H1 (cell line): Measurements from ENCODE around the gene KCTD15.
A peak's percentile ranks its signal among the peaks of the same experiment; 100 is the strongest.

Experiments
- BRCA1 ChIP-seq: IDR thresholded peaks from 2 replicates; pipeline ENCODE4 v1.6.1; 2012; ENCODE audit warnings: low read depth, low read length, improper control_type of control experiment
- CEBPB ChIP-seq: IDR thresholded peaks from 2 replicates; pipeline ENCODE4 v1.6.1; 2012; ENCODE audit warnings: low read depth, low read length
- CHD2 ChIP-seq: IDR thresholded peaks from 2 replicates; pipeline ENCODE4 v1.6.1; 2012; ENCODE audit warnings: low read length, improper control_type of control experiment
- EP300 ChIP-seq, 2 experiments: IDR thresholded peaks; 1 replicate in 1 of 2; 2 replicates in 1 of 2; pipeline ENCODE4 v1.6.1; 2011 to 2012; ENCODE audit warnings: low read depth in 2 of 2, low read length in 2 of 2, mild to moderate bottlenecking in 2 of 2, borderline replicate concordance in 1 of 2, inconsistent platforms in 1 of 2, moderate library complexity in 1 of 2
- KDM5A ChIP-seq: fragments of 200-600 bp; IDR thresholded peaks from 2 replicates; pipeline ENCODE4 v1.7.1; 2012; ENCODE audit warnings: mild to moderate bottlenecking, low read length, inconsistent platforms, mixed read lengths
- POLR2A ChIP-seq, 2 experiments: IDR thresholded peaks; 1 replicate in 1 of 2; 2 replicates in 1 of 2; pipeline ENCODE4 v1.6.1; 2011; ENCODE audit warnings: low read depth in 2 of 2, low read length in 2 of 2, mild to moderate bottlenecking in 2 of 2; ENCODE audit errors: control extremely low read depth in 1 of 2
- POLR2AphosphoS5 ChIP-seq: IDR thresholded peaks from 2 replicates; pipeline ENCODE4 v1.6.1; 2011; ENCODE audit warnings: low read depth, low read length
- POU5F1 ChIP-seq: IDR thresholded peaks from 2 replicates; pipeline ENCODE4 v1.6.1; 2011; ENCODE audit warnings: low read depth, mild to moderate bottlenecking, low read length, moderate library complexity
- SIN3A ChIP-seq, 2 experiments: IDR thresholded peaks in 1 of 2; conservative IDR thresholded peaks in 1 of 2; 2 replicates each; pipeline ENCODE4 v1.6.1; 2011 to 2012; ENCODE audit warnings: low read length in 2 of 2, improper control_type of control experiment in 1 of 2, low read depth in 1 of 2, mild to moderate bottlenecking in 1 of 2
- SP2 ChIP-seq: IDR thresholded peaks from 2 replicates; pipeline ENCODE4 v1.6.1; 2012; ENCODE audit warnings: mild to moderate bottlenecking, low read length, inconsistent platforms
- TEAD4 ChIP-seq: IDR thresholded peaks from 2 replicates; pipeline ENCODE4 v1.6.1; 2012; ENCODE audit warnings: low read depth, low read length, inconsistent platforms, mixed read lengths
- ZNF274 ChIP-seq: IDR thresholded peaks from 2 replicates; pipeline ENCODE4 v1.7.0; 2012; ENCODE audit warnings: low read length, borderline replicate concordance; ENCODE audit errors: extremely low read depth
- TF ChIP-seq, protein P1 (sequence below): IDR thresholded peaks from 2 replicates; pipeline ENCODE4 v1.6.1; 2011; ENCODE audit warnings: low read length, improper control_type of control experiment
- TF ChIP-seq, protein P2 (sequence below), 3 experiments: IDR thresholded peaks; 1 replicate in 2 of 3; 2 replicates in 1 of 3; pipeline versions ENCODE4 v1.5.1 to v1.6.1; 2011; ENCODE audit warnings: low read length in 3 of 3, mild to moderate bottlenecking in 3 of 3, inconsistent platforms in 2 of 3, low read depth in 1 of 3, moderate library complexity in 1 of 3; ENCODE audit not compliant: insufficient read depth in 1 of 3; ENCODE audit errors: control extremely low read depth in 1 of 3

DNA sequence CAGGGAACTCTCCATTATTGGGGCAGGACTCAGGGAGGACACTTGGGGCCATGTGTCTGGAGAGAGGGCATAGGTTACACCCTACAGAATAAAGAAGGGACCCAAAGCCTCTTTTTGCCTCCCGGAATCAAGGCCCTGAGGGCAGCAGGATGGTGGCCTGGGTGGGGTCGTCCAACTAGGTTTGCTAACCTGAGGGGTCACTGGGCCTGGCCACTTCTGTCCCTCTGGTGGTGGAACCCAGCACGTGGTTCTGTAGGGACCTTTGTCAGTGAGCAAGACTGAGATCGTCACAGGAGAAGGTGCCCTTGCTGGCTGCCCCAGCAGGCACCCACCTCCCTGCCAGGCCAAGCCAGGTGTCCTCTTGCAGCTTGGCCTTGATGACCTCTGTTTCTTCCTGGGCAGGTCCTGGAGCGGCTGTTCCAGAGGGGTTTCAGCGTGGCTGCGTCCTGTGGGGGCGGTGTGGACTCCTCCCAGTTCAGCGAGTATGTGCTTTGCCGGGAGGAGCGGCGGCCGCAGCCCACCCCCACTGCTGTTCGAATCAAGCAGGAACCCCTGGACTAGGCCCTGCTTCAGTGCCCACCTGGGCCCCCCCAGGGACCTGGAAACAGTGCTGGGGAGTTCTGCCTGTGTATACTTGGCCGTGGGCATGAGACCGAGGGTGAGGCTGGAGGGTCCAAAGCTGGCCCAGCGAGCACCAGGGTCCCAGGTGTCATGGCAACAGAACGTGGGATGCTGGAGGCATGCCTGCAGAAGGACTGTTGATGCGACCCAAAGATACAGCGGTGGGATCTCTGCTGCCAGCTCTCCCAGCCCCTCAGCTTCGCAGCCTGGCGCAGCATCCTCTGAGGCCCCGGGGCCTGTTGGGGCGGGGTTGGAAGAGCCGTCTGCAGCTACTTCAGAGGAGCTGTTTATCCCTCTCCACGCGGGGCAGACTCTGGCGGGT, 16.0 kb downstream of the KCTD15 start:
- TF ChIP-seq ZNF274 (no peak), POLR2AphosphoS5 (no peak), TEAD4 (no peak), BRCA1 (no peak), EP300 (IDR thresholded peaks at IDR 0.05; ENCODE audit: borderline replicate concordance in 1 of 2, low read depth in 2 of 2, low read length in 2 of 2) (no peak), POU5F1 (no peak), KDM5A (no peak), SP2 (no peak), CHD2 (no peak), POLR2A (IDR thresholded peaks at IDR 0.05; ENCODE audit: control extremely low read depth in 1 of 2, low read depth in 2 of 2, low read length in 2 of 2) (no peak), SIN3A (conservative IDR thresholded peaks at IDR 0.05 in 1 of 2, IDR thresholded peaks at IDR 0.05 in 1 of 2; ENCODE audit: low read depth in 1 of 2, low read length in 2 of 2) (no peak), CEBPB (no peak)
- TF ChIP-seq, protein P1, sequence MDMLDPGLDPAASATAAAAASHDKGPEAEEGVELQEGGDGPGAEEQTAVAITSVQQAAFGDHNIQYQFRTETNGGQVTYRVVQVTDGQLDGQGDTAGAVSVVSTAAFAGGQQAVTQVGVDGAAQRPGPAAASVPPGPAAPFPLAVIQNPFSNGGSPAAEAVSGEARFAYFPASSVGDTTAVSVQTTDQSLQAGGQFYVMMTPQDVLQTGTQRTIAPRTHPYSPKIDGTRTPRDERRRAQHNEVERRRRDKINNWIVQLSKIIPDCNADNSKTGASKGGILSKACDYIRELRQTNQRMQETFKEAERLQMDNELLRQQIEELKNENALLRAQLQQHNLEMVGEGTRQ, result no peak
- TF ChIP-seq, protein P2, sequence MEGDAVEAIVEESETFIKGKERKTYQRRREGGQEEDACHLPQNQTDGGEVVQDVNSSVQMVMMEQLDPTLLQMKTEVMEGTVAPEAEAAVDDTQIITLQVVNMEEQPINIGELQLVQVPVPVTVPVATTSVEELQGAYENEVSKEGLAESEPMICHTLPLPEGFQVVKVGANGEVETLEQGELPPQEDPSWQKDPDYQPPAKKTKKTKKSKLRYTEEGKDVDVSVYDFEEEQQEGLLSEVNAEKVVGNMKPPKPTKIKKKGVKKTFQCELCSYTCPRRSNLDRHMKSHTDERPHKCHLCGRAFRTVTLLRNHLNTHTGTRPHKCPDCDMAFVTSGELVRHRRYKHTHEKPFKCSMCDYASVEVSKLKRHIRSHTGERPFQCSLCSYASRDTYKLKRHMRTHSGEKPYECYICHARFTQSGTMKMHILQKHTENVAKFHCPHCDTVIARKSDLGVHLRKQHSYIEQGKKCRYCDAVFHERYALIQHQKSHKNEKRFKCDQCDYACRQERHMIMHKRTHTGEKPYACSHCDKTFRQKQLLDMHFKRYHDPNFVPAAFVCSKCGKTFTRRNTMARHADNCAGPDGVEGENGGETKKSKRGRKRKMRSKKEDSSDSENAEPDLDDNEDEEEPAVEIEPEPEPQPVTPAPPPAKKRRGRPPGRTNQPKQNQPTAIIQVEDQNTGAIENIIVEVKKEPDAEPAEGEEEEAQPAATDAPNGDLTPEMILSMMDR (IDR thresholded peaks at IDR 0.05; ENCODE audit: control extremely low read depth in 1 of 3, insufficient read depth in 1 of 3, low read depth in 1 of 3, low read length in 3 of 3), result peak in 1 of 3 experiments; percentile 21; a peak in 2 of 4 replicates
